HG03354 (cell line): ENCODE data around the gene FTO.

Experiments
- ATAC-seq: cut with Tn5 transposase; IDR thresholded peaks from one replicate; pipeline ENCODE4 v1.9.1; 2021; ENCODE audit warnings: mild to moderate bottlenecking; ENCODE audit not compliant: unreplicated experiment, poor library complexity, severe bottlenecking

FTO gene

GRCh38 chr16:53968896-53969295, 264.9 kb downstream of the FTO start:
- ATAC-seq = no peak

DNA sequence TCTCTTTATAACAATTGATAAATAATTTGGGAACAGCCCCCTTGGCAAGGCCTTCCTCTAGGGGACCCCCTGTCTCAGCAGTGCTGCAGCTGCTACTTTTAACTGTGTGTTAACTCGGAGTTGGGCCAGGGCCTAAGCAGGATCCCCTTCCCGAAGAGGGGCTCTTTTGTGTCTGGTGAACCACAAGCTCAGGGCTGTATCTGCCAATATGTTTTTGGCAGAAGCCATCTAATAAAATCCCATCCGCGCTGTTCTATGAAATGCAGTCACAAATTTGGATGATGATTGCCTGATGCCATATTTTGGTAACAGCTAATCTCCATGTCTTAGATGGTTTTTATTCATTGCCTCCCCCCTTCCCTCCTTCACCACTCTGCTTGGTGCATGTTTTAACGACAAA, 267.7 kb downstream of the FTO start:
- ATAC-seq = no peak

GRCh38 chr16:53973021-53973420, 269.1 kb downstream of the FTO start:
- ATAC-seq = no peak

DNA sequence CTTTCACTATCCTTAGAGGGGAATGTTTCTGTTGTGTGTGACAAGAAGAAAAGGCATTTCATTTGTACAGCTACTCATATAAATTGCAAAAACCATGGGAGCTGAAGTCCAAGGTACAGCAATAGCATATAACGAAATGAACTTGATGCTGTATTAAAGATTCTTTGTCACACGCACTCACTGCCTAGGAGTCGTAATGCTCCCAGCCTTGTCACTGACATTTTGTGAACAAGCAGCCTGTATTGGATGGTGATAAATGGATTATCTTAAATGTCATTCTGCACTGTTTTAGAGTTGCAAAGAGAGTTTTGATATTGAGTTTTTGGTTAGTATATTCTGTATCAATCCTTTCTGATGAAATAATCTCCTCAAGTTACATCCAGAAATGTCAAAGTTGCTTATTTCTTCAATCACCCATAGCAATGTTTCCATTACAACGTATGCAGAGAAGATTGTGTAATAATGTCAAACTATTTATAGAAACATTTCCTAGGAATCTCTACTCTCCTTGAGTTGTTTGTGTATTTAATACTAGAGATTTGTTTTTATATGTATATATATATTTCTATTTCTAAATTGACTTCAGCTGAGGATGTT, 270.6 kb downstream of the FTO start:
- ATAC-seq = no peak

DNA sequence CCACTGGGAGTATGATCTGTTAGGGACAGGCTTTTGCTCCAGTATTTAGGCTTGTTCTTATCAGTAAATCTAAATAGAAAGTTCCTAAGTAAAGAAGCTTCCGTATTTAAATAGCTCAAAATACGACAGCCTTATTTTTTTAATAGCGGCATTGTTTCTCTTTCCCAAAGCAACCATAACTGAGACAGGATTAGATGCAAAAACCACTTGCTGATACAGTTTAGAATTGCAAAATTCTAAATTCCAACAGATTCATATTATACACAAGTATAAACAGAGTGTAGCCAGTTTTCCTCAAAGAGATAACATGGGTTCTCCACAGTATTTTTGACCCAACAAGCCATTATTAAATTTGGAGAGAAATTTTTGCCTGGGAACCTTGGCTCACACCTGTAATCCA, 276.7 kb downstream of the FTO start:
- no peak for ATAC-seq

- no peak for ATAC-seq
Measured at GRCh38 chr16:53982631-53983042, 278.7 kb downstream of the FTO start.

- no peak for ATAC-seq
Measured at GRCh38 chr16:53984936-53985335, 281.0 kb downstream of the FTO start.

GRCh38 chr16:53985861-53986260, 281.9 kb downstream of the FTO start:
- no peak for ATAC-seq

DNA sequence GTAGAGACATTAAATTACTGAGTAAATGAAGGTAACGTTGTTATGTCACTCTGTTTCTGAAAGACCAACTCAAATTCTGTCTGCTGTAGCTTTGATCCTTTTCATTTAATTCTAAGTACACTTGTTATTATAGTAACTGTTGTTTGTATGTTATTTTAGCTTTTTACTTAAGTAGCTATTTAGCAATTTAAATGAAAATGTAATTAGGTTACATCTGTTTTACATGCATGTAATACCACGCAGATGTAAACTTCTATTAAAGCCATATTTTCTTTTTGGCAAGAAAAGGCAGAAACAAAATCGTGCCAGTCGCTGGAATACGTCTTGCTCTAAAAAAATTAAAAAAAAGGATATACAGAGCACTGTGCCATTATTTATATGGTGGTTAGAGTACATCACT, 282.8 kb downstream of the FTO start:
- no peak for ATAC-seq

DNA sequence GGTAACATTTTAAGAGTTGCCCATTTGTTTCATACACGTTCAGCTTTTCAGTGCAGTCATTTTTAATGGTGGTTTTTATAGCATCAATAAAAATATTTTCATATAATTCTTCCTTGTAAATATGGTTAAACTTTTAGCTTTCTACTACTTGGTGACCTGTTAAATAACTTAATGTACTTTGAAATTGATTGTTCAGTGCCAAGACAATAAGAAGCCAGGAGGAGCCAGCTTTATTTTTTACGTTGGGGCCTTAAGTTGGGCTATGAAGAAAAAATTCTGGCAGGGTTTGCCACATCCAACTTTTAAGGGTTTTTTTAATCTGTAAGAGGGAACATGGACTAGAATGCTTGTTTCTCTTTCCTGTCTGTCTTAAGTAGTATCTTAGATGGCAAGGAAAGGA, 284.2 kb downstream of the FTO start:
- no peak for ATAC-seq

DNA sequence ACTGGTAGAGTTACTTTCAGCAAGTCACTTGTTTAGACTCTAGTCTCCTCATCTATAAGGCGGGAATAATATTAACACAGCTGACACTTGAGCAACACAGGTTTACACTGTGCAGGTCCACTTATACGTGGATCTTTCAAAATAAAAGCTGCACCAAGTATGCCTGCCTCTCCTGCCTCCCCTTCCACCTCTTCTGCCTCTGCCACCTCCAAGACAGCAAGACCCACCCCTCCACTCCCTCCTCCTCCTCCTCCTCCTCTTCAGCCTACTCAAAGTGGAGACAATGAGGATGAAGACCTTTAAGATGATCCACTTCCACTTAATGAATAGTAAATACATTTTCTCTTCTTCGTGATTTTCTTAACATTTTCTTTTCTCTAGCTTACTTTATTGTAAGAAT, 285.6 kb downstream of the FTO start:
- ATAC-seq = no peak

GRCh38 chr16:53991754-53992378, 287.9 kb downstream of the FTO start:
- no peak for ATAC-seq

DNA sequence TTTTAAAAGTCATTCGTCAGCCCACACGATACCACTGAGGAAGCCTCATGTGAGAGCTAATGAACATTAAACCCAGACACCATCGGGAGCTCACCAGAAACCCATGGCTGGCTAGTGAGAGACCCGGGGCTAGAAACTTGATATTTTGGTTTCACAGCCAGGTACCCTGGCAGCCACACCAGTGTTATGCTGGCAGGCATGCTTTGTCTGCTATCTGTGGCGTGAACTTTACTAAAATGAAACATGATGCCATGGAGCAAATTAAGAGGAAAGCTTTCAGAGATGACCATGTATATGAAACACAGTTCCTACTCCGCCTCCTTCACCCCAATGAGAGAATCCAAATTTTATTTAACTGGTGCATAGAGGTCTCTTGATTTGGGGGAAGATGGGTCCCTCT, 291.4 kb downstream of the FTO start:
- ATAC-seq = no peak

DNA sequence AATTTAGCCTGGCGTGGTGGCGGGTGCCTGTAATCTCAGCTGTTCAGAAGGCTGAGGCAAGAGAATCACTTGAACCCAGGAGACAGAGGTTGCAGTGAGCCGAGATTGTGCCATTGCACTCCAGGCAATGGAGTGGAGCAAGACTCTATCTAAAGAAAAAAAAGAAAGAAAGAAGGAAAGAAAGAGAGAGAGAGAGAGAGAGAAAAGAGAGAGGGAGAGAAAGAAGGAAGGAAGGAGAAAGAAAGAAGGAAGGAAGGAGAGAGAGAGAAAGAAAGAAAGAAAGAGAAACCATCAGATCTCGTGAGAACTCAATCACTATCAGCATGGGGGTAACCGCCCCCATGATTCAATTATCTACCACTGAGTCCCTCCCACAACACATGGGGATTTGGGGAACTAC, 293.0 kb downstream of the FTO start:
- ATAC-seq = no peak

- no peak for ATAC-seq
Measured at GRCh38 chr16:53998024-53998810, 294.3 kb downstream of the FTO start.

DNA sequence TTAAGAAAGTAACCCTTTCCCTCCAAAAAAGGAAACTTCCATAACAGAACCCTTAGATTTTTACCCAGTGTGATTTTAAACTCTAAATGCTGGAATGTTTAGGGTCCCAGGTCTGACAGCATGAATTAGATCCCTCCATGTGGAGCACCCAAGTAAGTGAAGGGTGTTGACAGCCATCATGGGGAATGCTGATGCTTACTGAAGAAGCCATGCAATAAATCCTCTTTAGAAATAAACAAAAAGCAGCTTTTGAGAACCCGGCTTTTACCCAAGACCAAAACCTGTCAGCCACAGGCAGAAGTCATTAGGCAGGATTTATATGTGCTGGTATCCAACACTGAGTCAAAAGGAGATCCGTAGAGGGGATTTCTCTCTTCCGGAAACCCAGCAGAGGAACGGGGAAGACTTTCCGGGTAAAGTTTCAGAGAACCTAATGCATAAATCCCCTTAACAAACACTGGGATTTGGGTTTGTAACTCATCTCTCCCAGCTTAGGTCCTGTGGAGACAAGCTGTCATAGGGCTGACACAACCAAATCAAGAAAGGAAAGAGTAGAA, 295.1 kb downstream of the FTO start:
- no peak for ATAC-seq

GRCh38 chr16:53999841-54000240, 295.9 kb downstream of the FTO start:
- no peak for ATAC-seq

DNA sequence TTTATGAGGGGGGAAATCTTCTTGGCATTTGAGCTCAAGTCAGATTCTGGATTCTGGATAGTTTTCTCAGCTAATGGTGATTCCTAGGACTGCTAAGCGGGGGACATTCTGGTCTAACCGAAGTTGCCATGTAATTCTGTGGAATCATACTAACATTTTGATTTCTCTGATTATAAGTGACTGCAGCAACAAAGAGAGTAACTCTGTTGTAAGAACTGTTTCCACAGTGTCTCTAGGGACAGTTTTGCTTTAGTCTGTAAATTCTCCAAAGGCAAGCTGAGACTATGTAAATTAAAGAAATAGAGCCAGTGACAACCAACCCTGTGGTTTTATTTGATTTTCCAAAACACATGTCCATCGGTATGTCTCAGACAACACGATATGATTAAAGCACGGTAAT, 296.4 kb downstream of the FTO start:
- no peak for ATAC-seq

GRCh38 chr16:54006693-54007092, 302.7 kb downstream of the FTO start:
- no peak for ATAC-seq

- no peak for ATAC-seq
Measured at GRCh38 chr16:54007504-54007903, 303.5 kb downstream of the FTO start.
